Sigmoid colon (tissue), 7 donors: ENCODE results near the gene FIP1L1. TPM values are rescaled to one million over a fixed set of nuclear protein-coding genes. Genes with fewer than 3 reads are reported as not detected.

ENCODE experiments used
- DNase-seq: peaks from one replicate; pipeline ENCODE4 v3.0.0-alpha.2; 2019
- H3K27ac ChIP-seq, 4 donors: fragments of 200-600 bp; sonication (generic); one replicate each; pipeline ENCODE4 v1.5.1; 2016 to 2019; ENCODE audit warnings: mild to moderate bottlenecking in 1 of 4
- H3K27me3 ChIP-seq, 3 donors: fragments of 200-600 bp; sonication (generic); one replicate each; pipeline ENCODE4 v1.5.1; 2019; ENCODE audit warnings: mild to moderate bottlenecking in 1 of 3
- H3K36me3 ChIP-seq, 4 donors: fragments of 200-600 bp; sonication (generic); one replicate each; pipeline ENCODE4 v1.5.1; 2016 to 2019
- H3K4me1 ChIP-seq, 4 donors: fragments of 200-600 bp; sonication (generic); one replicate each; pipeline ENCODE4 v1.5.1; 2017 to 2019
- H3K4me3 ChIP-seq, 4 donors: fragments of 200-600 bp; sonication (generic); one replicate each; pipeline ENCODE4 v1.5.1; 2017 to 2019; ENCODE audit warnings: mild to moderate bottlenecking in 2 of 4, moderate library complexity in 1 of 4
- H3K9me3 ChIP-seq, 4 donors: fragments of 200-600 bp in 3 of 4; sonication (generic) in 3 of 4; one replicate each; pipeline versions ENCODE4 v1.5.1 to v1.6.1; 2013 to 2019
- CTCF ChIP-seq, 4 experiments: fragments of 450-650 bp in 3 of 4; fragments of 200-600 bp in 1 of 4; IDR thresholded peaks; one replicate each; pipeline ENCODE4 v1.5.1; 2016 to 2019; ENCODE audit warnings: antibody characterized with exemption in 4 of 4, mild to moderate bottlenecking in 3 of 4, moderate library complexity in 2 of 4
- EP300 ChIP-seq, 4 donors: sonication (generic); formaldehyde crosslinking; IDR thresholded peaks; one replicate each; pipeline ENCODE4 v1.6.1; 2017; ENCODE audit warnings: antibody characterized with exemption in 4 of 4
- POLR2A ChIP-seq, 2 donors: fragments of 450-650 bp; IDR thresholded peaks; one replicate each; pipeline ENCODE4 v1.6.1; 2016; ENCODE audit warnings: antibody characterized with exemption in 2 of 2, mild to moderate bottlenecking in 2 of 2, moderate library complexity in 2 of 2
- POLR2AphosphoS5 ChIP-seq, 4 donors: sonication (generic); formaldehyde crosslinking; IDR thresholded peaks; one replicate each; pipeline ENCODE4 v1.6.1; 2017; ENCODE audit warnings: antibody characterized with exemption in 4 of 4
- WGBS, 2 donors: extraction: QIAGEN DNeasy Blood & Tissue Kit; methylation state at CpG; one replicate each; pipeline ENCODE4 v1.1.7; 2013; 5-methylcytosine and 5-hydroxymethylcytosine counted together
- intact Hi-C: fragments of 100-400 bp; cut with DNase I; formaldehyde crosslinking; loops from one replicate; pipeline ENCODE4 v1.15.1; 2023
- polyA plus RNA-seq, 3 donors: library from polyadenylated mRNA; stranded (reverse); fragments of 200-250 nt; gene quantifications; one replicate each; pipeline ENCODE4 v1.2.3, GENCODE V29; 2013
- total RNA-seq, 4 donors: library from RNA; depleted of rRNA; stranded (reverse); fragments of >200 nt; gene quantifications; one replicate each; pipeline ENCODE4 v1.1.0, GENCODE V29; 2016
- donor health status: healthy with polysubstance abuse.
- donor health status: Bipolar disorder and iron deficiency.
- donor health status: healthy.

FIP1L1 gene
- total and polyA plus RNA-seq, 7 donors = 19.7 to 47.7 (median 33.7) TPM

GRCh38 chr4:53479736-53480525, 102.5 kb downstream of the FIP1L1 start:
- WGBS, 2 donors = 94 to 96% methylated on average over 5 of the region's 5 CpGs
- intact Hi-C loops = no loop called here
- H3K27ac ChIP-seq = no peak overlapping the region

GRCh38 chr4:53480909-53481308, 103.5 kb downstream of the FIP1L1 start:
- Histone ChIP-seq H3K4me1 (no peaks in the 10 kb centered on the region), H3K27ac (no peak overlapping the region), H3K4me3 (no peak overlapping the region), H3K9me3 (no peaks in the 10 kb centered on the region), H3K27me3 (no peaks in the 10 kb centered on the region), H3K36me3 (no peaks in the 10 kb centered on the region)
- no peak for TF ChIP-seq EP300 (IDR thresholded peaks at IDR 0.05)
- no peak for TF ChIP-seq POLR2A (IDR thresholded peaks at IDR 0.05)
- no peak for TF ChIP-seq POLR2AphosphoS5 (IDR thresholded peaks at IDR 0.05)
- TF ChIP-seq CTCF (IDR thresholded peaks at IDR 0.05) = no peak
- intact Hi-C loops = no loop called here
- DNase-seq = no peak
- WGBS, 2 donors = 90 to 94% methylated on average over 2 of the region's 2 CpGs

More at GRCh38 chr4:53479736-53480525, 102.5 kb downstream of the FIP1L1 start:
- H3K9me3 ChIP-seq = no peaks in the 10 kb centered on the region
- no peak for DNase-seq
- no peaks in the 10 kb centered on the region for H3K4me1 ChIP-seq
- H3K27me3 ChIP-seq = no peaks in the 10 kb centered on the region
- no peaks in the 10 kb centered on the region for H3K36me3 ChIP-seq
- H3K4me3 ChIP-seq = no peak overlapping the region
- TF ChIP-seq CTCF (IDR thresholded peaks at IDR 0.05) = no peak
- no peak for TF ChIP-seq POLR2A (IDR thresholded peaks at IDR 0.05)
- no peak for TF ChIP-seq EP300 (IDR thresholded peaks at IDR 0.05)
- TF ChIP-seq POLR2AphosphoS5 (IDR thresholded peaks at IDR 0.05) = no peak

- no peak for TF ChIP-seq EP300 (IDR thresholded peaks at IDR 0.05)
- TF ChIP-seq POLR2A (IDR thresholded peaks at IDR 0.05) = no peak
- no peak for TF ChIP-seq POLR2AphosphoS5 (IDR thresholded peaks at IDR 0.05)
- no peak for TF ChIP-seq CTCF (IDR thresholded peaks at IDR 0.05)
- whole genome bisulfite sequencing, 2 donors = 93 to 96% methylated on average over 8 of the region's 8 CpGs
- Histone ChIP-seq H3K9me3 (no peaks in the 10 kb centered on the region), H3K4me3 (no peak overlapping the region), H3K4me1 (no peaks in the 10 kb centered on the region), H3K27me3 (no peaks in the 10 kb centered on the region), H3K27ac (no peak overlapping the region), H3K36me3 (no peaks in the 10 kb centered on the region)
- intact Hi-C loops = no loop called here
- DNase-seq = no peak
Observed at GRCh38 chr4:53481586-53481985, 104.1 kb downstream of the FIP1L1 start.

GRCh38 chr4:53483250-53483649, 105.8 kb downstream of the FIP1L1 start:
- DNase-seq = no peak
- H3K36me3 ChIP-seq = no peaks in the 10 kb centered on the region
- intact Hi-C loops = no loop called here
- TF ChIP-seq POLR2A (IDR thresholded peaks at IDR 0.05) = no peak
- no peak for TF ChIP-seq POLR2AphosphoS5 (IDR thresholded peaks at IDR 0.05)
- no peak for TF ChIP-seq EP300 (IDR thresholded peaks at IDR 0.05)
- TF ChIP-seq CTCF (IDR thresholded peaks at IDR 0.05) = no peak
- WGBS, 2 donors = 94 to 100% methylated on average over 1 of the region's 1 CpG
- no peak overlapping the region for H3K27ac ChIP-seq
- H3K4me3 ChIP-seq = no peak overlapping the region
- no peaks in the 10 kb centered on the region for H3K9me3 ChIP-seq
- H3K4me1 ChIP-seq = no peaks in the 10 kb centered on the region
- H3K27me3 ChIP-seq = no peaks in the 10 kb centered on the region
